ENCODE results near the gene LIMK2.
"Not testable (repeated sequence)": the region's sequence is repeated elsewhere in the genome, so short reads cannot be mapped to it uniquely, and the experiment has no call there.

LIMK2 gene

GRCh38 chr22:31244046-31244942 lies 32.2 kb downstream of the LIMK2 start:
- DNase-seq (ENCODE audit: low read depth in 3 of 3), result no peak

DNA sequence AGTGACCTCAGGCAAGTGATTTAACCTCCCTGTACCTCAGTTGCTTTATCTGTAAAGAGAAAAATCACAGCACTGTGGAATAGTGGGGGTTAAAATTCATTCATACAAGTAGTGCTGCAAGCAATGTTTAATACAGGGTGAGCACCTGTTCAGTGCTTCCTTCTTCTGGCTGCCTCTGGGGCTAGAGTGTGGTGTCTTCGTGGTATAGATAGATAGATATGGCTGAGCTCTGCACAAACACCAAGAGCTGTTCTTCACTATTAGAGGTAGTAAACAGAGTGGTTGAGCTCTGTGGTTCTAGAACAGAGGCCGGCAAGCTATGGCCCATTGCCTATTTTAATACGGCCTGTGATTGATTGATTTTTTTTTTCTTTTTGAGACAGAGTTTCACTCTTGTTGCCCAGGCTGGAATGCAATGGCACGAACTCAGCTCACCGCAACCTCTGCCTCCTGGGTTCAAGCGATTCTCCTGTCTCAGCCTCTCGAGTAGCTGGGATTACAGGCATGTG lies 32.9 kb downstream of the LIMK2 start:
- DNase-seq (ENCODE audit: low read depth in 3 of 3), result no peak

- DNase-seq (ENCODE audit: low read depth in 3 of 3), result not testable (repeated sequence)
Measured at GRCh38 chr22:31245998-31246397, 33.9 kb downstream of the LIMK2 start.

- DNase-seq (ENCODE audit: low read depth in 3 of 3), result no peak
Measured at GRCh38 chr22:31246687-31247086, 34.6 kb downstream of the LIMK2 start.

GRCh38 chr22:31247726-31248125 lies 35.6 kb downstream of the LIMK2 start:
- no peak for DNase-seq (ENCODE audit: low read depth in 3 of 3)

GRCh38 chr22:31248138-31248745 lies 36.1 kb downstream of the LIMK2 start:
- DNase-seq (ENCODE audit: low read depth in 3 of 3), result peak; percentile 25 to 38 (median 28)

GRCh38 chr22:31248965-31249958 lies 37.2 kb downstream of the LIMK2 start:
- no peak for DNase-seq (ENCODE audit: low read depth in 3 of 3)

- DNase-seq (ENCODE audit: low read depth in 3 of 3), result no peak
Measured at GRCh38 chr22:31250740-31251600, 38.9 kb downstream of the LIMK2 start.

GRCh38 chr22:31253949-31254348 lies 41.9 kb downstream of the LIMK2 start:
- DNase-seq (ENCODE audit: low read depth in 3 of 3), result no peak

- no peak for DNase-seq (ENCODE audit: low read depth in 3 of 3)
Measured at GRCh38 chr22:31259798-31260473, 47.8 kb downstream of the LIMK2 start.

DNA sequence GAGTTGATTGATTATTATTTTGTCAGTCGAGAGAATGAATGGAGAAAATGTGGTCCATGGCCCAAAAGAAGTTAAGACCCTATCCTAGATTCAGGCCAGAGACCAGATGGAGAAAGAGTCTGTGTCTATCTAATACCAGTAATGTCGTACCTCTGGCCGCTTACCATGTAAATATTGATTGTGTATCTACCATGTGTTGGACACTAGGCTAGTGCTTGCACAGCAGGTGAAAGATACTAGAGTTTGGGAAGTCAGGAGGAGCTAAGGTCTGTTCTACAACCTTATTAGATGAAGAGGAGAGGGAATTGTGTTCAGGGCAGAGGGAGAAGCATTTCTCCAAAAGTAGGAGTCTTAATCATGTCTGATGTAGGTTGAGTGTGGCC lies 48.4 kb downstream of the LIMK2 start:
- DNase-seq (ENCODE audit: low read depth in 3 of 3), result no peak

GRCh38 chr22:31262312-31263133 lies 50.4 kb downstream of the LIMK2 start:
- no peak for DNase-seq (ENCODE audit: low read depth in 3 of 3)

DNA sequence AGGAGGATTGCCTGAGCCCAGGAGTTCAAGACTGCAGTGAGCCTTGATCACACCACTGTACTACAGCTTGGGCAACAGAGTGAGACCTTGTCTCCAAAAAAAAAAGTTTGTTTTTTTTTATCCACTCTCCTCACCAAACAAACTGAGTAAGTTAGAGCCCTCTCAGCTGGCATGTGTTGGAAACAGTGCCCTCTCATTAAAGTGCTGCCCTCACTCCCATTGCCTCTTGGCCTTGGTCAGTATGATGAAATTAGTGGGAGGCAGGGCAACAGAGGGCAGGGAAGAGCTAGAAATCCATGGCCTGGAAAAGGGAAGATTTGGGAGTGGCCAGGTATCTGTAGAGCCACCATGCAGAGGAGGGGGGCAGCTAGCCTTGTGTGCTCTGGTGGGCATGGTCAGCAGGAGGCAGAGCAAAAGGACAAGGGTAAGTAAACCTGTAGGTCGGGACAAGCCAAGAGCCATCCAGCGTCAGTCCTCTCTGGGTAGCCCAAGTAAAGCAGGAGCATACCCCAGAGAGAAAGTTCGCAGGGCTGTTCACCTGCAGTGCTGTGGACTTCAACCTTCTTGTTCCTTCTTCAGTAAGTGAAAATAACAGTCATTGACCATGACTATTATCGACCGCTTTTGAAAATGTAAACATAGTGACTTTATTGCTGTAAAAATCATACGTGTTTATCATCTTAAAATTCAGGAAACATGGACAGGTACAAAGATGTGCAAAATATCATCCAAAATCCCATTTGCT lies 52.0 kb downstream of the LIMK2 start:
- no peak for DNase-seq (ENCODE audit: low read depth in 3 of 3)

- DNase-seq (ENCODE audit: low read depth in 3 of 3), result no peak
Measured at GRCh38 chr22:31268281-31268680, 56.2 kb downstream of the LIMK2 start.

- DNase-seq (ENCODE audit: low read depth in 3 of 3), result no peak
Measured at GRCh38 chr22:31269892-31270579, 57.9 kb downstream of the LIMK2 start.

DNA sequence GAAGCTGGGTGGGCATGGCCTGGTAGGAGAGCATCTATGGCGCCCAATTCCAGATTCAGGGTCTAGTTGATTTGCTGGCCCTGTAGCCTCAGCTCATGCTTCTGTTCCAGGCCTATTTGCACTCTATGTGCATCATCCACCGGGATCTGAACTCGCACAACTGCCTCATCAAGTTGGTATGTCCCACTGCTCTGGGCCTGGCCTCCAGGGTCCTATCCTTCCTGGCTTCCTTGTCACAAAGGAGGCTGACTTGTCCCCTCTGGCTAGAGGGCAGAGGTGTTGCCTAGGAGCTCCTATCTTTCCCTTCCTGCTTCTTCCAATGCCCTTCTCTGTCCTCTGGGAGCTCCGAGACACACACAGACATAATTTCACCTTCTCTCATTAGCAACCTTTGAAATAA lies 58.9 kb downstream of the LIMK2 start:
- no peak for DNase-seq (ENCODE audit: low read depth in 3 of 3)

DNA sequence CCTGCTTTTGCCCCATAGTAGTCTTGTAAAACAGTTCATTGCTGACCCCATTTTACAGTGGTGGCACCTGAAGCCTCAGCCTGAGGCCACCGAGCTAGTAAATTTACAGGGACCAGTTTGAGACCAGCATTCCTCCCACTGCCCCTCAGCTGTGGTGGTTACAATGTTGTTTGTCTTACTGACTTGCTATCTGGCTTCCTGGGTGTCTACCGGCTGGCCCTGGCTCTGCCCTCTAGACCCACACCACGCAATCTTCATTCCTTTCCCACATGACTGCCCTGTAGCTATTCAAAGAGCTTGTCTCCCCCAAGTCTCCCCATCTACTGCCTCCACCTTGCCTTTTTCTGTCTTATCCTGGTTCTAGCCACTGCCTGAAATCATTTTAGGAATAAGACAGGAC lies 59.4 kb downstream of the LIMK2 start:
- DNase-seq (ENCODE audit: low read depth in 3 of 3), result no peak
